GDM1 (cell line): ENCODE data around the gene CS.
"Not testable (repeated sequence)": the region's sequence is repeated elsewhere in the genome, so short reads cannot be mapped to it uniquely, and the experiment has no call there.

ENCODE experiments used
- DNase-seq: peaks from one replicate; lab custom pipeline; 2025; lab: John Stamatoyannopoulos, UW

The CS gene

GRCh38 chr12:56317675-56318074 lies 17.5 kb upstream of the CS start:
- no peak for DNase-seq

DNA sequence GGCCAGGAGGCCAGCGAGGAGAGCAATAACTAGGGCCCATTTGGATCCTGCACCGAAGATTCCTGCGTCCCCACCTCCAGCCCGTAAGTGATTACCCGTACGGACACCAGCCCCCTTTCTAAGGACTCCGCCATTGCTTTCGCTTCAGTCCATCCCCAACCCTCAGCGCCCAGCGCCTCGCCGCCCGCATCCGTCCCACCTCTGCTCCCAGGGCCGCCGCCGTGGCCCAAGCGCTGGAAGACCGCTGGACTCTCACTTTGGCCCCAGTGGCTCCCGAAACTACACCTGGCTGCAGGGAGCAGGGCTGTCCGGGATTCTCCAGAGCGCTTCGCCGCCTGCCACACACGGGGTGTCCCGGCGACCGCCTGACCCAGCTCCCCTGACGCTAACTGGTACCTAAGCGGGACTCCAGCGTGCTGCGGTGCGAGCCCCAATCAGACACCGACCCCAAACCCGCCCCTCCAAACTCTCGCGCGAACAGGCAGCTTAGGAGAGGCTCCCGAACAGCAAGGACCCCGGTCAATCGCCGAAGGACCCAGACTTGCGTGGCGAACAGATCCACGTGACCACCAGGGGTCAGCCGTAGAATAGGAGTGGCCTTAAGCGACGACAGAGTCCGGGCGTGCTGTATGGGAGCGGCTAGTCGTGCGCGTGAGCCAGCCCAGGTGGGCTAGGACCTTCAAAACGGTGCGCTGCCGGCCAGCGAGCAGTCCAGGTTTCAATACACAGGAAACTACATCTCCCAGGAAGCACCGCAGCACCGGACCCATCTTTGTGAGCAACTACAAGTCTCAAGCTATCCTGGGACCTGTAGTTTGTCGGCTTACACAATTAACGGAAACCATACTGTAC lies 15.7 kb upstream of the CS start, which contains the start of gene CNPY2:
CNPY2 (minus strand) TSS at position 367 of the 852 bp plus-strand sequence. CDS start 771 bp downstream, outside the sequence.
- peak; percentile 91 for DNase-seq

GRCh38 chr12:56315249-56315621 lies 15.1 kb upstream of the CS start:
- DNase-seq: no peak

GRCh38 chr12:56311003-56311402 lies 10.9 kb upstream of the CS start:
- DNase-seq: no peak

GRCh38 chr12:56308714-56309113 lies 8.6 kb upstream of the CS start:
- no peak for DNase-seq

GRCh38 chr12:56307221-56307965 lies 7.3 kb upstream of the CS start:
- DNase-seq: no peak

- DNase-seq: no peak
Observed at GRCh38 chr12:56304872-56305590, 4.9 kb upstream of the CS start.

- no peak for DNase-seq
Observed at GRCh38 chr12:56304276-56304675, 4.1 kb upstream of the CS start.

DNA sequence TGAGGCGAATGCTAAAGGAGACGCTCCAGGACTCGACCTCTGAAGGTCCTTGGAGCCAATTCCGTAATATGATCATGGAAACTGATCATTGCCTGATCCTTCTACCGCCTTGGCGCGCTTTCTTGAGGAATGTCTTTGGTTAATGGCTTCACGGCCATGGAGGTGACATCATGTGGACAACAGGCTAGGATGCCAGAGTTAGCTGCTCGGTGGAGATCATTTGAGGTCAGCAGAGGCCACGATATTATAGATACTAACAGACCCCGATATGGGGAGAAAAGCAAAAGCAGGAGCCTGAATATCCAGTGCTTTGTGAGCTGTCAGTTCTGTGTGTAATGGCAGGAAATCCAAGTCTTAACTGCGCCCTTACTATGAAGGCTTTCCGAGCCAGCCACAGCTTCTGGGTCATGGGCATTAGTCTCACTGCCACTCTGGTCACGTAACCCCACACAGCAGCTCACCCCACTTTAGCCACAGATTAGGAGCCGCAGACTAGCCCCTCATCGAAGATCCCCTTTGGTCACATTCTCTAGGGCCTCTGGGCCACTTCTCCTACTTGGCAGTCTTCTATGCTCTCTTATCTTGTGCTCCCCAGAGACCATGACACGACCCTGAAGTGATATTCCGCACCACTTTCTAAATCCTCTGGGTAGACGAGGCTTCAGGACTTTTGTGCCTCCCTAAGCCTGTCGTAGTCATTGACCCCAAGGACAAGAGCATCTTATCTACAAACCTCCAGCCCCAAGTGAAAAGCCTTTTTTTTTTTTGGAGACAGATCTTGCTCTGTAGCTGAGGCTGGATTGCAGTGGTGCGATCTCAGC lies 724 bp upstream of the CS start:
- no peak for DNase-seq

GRCh38 chr12:56299308-56299852 lies 750 bp downstream of the CS start:
- DNase-seq: no peak

DNA sequence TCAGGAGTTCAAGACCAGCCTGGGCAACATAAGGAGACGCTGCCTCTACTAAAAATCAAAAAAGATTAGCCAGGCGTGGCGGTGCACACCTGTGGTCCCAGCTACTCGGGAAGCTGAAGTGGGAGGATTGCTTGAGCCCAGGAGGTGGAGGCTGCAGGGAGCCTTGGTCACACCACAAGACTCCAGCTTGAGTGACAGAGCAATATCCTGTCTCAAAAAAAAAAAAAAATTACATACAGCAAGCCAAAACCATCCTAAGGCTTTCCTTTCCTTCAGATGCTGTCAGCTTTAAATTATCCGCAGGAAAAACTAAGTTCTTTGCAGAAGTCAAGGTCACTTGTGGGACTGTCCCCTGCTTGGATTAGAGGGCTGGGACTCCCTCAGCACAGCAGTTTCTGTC lies 1.3 kb downstream of the CS start:
- DNase-seq: no peak

DNA sequence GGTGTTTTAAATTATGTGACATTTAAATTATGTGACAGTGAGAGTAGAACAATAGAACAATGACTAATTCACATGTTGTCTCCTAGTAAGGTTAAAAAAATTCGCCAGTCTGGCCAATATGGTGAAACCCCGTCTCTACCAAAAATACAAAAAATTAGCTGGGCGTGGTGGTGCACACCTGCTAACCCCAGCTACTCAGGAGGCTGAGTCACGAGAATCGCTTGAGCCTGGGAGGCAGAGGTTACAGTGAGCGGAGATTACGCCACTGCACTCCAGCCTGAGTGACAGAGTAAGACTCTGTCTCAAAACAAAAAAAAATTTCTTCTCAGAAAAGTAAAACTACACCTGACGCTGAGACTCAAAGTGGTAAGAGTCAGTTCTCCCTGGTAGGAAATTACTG lies 2.7 kb downstream of the CS start:
- DNase-seq: no peak

GRCh38 chr12:56296295-56296694 lies 3.8 kb downstream of the CS start:
- DNase-seq: no peak

DNA sequence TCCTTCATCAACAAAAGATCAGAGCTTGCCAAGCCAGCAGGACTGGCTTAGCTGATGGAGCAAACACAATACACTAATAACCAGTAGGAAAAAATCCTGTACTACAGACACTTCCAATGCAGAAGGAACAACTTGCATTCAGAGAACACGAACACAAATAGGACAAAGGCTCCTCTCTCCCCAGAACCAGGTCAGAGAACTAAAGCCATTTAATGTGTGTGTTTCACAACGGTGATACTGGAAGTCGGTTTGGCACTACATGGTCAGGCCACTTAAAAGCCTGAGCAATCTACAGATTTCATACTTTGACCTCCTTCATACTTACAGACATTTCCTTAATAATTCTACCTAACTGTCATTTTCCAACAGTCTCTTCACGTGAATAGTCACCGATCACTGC lies 6.3 kb downstream of the CS start:
- DNase-seq: no peak

- no peak for DNase-seq
Observed at GRCh38 chr12:56288705-56289387, 11.3 kb downstream of the CS start.

- no peak for DNase-seq
Observed at GRCh38 chr12:56286044-56286830, 13.9 kb downstream of the CS start.

GRCh38 chr12:56284263-56284662 lies 15.9 kb downstream of the CS start:
- DNase-seq: not testable (repeated sequence)

GRCh38 chr12:56282579-56282978 lies 17.6 kb downstream of the CS start:
- DNase-seq: no peak

- no peak for DNase-seq
Observed at GRCh38 chr12:56282030-56282429, 18.1 kb downstream of the CS start.

DNA sequence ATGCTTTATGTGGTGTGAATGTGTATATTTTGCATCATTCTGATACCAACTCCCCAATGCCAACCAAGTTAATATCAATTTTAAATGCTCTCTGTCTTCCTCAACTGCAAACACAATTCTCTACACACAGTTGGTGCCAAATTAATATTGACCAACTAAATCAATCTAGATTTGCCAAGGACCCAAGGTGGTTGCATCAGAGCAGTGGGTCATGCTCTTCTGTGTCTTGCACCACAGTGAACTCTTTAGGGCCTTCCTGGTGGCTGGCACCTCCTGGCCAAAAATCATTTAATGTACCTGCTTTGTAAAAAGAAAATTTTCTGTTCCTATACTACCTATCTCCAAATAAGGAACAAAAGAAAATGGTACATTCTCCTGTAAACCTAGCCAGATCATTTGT lies 19.3 kb downstream of the CS start:
- no peak for DNase-seq
